CD4-positive, CD25-positive, alpha-beta regulatory T cell (primary cell): ENCODE results near the gene MGST2. TPM values are rescaled to one million over a fixed set of nuclear protein-coding genes. Genes with fewer than 3 reads are reported as not detected.

Source experiments
- ATAC-seq, 2 donors: fragments of 150-1000 bp; cut with Tn5 transposase; one replicate each; pipeline ENCODE4 v1.10.0; 2021; ENCODE audit warnings: low read depth in 2 of 2, moderate number of reproducible peaks in 2 of 2, moderate library complexity in 1 of 2
- DNase-seq, 3 donors: peaks; one replicate each; pipeline versions ENCODE4 v3.0.0 to v3.0.0-alpha.2; 2012 to 2022; ENCODE audit warnings: mixed read lengths in 1 of 3
- H3K27ac ChIP-seq: one replicate; pipeline ENCODE4 v1.7.0; 2013; ENCODE audit warnings: mild to moderate bottlenecking, low read length; ENCODE audit not compliant: insufficient read depth, poor library complexity, severe bottlenecking
- H3K27me3 ChIP-seq: one replicate; pipeline ENCODE4 v1.7.0; 2013; ENCODE audit warnings: low read length; ENCODE audit not compliant: control insufficient read depth, insufficient read depth
- H3K36me3 ChIP-seq: one replicate; pipeline ENCODE4 v1.7.0; 2013; ENCODE audit warnings: mild to moderate bottlenecking, low read length, moderate library complexity; ENCODE audit not compliant: control insufficient read depth, insufficient read depth
- H3K4me1 ChIP-seq: 2 replicates; pipeline ENCODE4 v1.7.0; 2013; ENCODE audit warnings: mild to moderate bottlenecking, low read length; ENCODE audit not compliant: insufficient read depth, control insufficient read depth, poor library complexity, severe bottlenecking
- H3K4me3 ChIP-seq: one replicate; pipeline ENCODE4 v1.7.0; 2013; ENCODE audit warnings: low read depth, mild to moderate bottlenecking, low read length, moderate library complexity
- H3K9me3 ChIP-seq, 2 experiments: 1 replicate in 1 of 2; 2 replicates in 1 of 2; pipeline ENCODE4 v1.7.0; 2013; ENCODE audit warnings: low read length in 2 of 2, mild to moderate bottlenecking in 1 of 2, moderate library complexity in 1 of 2; ENCODE audit not compliant: control insufficient read depth in 2 of 2
- H3K27ac Mint-ChIP-seq, 3 donors: one replicate each; pipeline ENCODE4 v1.8.0; 2020 to 2022; ENCODE audit warnings: mild to moderate bottlenecking in 3 of 3, mixed read lengths in 3 of 3, moderate library complexity in 2 of 3
- H3K27me3 Mint-ChIP-seq: one replicate; pipeline ENCODE4 v1.8.0; 2022; ENCODE audit warnings: mild to moderate bottlenecking, mixed read lengths
- H3K36me3 Mint-ChIP-seq: one replicate; pipeline ENCODE4 v1.8.0; 2020; ENCODE audit warnings: mixed read lengths
- H3K4me1 Mint-ChIP-seq, 4 donors: one replicate each; pipeline ENCODE4 v1.8.0; 2020 to 2022; ENCODE audit warnings: mixed read lengths in 4 of 4, mild to moderate bottlenecking in 1 of 4
- H3K4me3 Mint-ChIP-seq, 4 donors: one replicate each; pipeline ENCODE4 v1.8.0; 2020 to 2022; ENCODE audit warnings: mild to moderate bottlenecking in 4 of 4, mixed read lengths in 4 of 4, moderate library complexity in 3 of 4
- H3K9me3 Mint-ChIP-seq, 7 donors: one replicate each; pipeline ENCODE4 v1.8.0; 2020 to 2022; ENCODE audit warnings: mixed read lengths in 7 of 7, mild to moderate bottlenecking in 3 of 7, moderate library complexity in 2 of 7
- polyA plus RNA-seq, 4 donors: library from polyadenylated mRNA; unstranded; fragments of 300-500 nt; fragmentation: Illumina TruSeq; gene quantifications; one replicate each; pipeline ENCODE4 v1.2.3, GENCODE V29; 2021
- total RNA-seq: library from RNA; stranded (reverse); gene quantifications from one replicate; pipeline ENCODE4 v1.2.3, GENCODE V29; 2022

Gene MGST2
- total and polyA plus RNA-seq, 5 donors from 2014 or later: 12.3 to 64.9 (median 44.6) TPM

DNA sequence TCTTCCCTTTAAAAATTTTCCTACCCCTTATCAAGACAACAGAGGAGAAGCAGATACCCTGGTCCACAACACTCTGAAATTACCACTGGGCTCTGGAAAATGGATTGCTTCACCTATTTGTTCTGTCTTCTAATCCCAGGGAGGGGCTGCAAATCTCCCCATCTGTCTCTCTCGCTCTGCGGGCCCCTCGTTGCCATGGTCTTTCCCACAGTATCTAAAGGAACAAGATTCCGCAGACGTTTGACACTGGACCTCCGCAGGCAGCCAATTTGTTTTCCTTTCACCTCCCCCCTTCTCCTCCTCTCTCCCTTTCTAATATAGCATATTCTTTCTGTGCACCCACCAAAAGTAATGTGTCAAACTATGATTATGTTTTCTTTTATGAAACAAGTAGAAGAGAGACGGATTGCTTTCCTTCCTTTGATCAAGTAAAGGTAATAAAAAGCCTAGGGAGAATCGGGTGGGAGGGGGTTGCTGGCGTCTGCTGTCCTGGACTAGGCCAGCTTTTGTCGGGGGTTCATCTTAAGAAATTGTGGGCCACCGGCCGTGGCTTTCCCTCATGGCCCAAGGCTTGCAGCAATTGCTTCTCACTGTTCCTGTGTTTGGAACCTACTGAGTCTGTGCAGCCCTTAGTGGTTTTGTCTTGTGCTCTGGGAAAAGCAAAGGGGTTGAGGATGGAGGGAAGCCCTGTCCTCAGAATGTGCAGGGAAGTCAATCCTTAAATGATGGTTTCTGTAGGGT lies 81.0 kb downstream of the MGST2 start:
- no peak overlapping the region for H3K27ac ChIP-seq
- no peaks in the 10 kb centered on the region for H3K9me3 Mint-ChIP-seq
- DNase-seq (no peak), ATAC-seq (no peak)
- no peak overlapping the region for H3K27ac Mint-ChIP-seq
- no peak overlapping the region for H3K4me3 ChIP-seq
- no peaks in the 10 kb centered on the region for H3K27me3 ChIP-seq
- no peaks in the 10 kb centered on the region for H3K36me3 Mint-ChIP-seq
- H3K27me3 Mint-ChIP-seq: peaks cover 13% of the 10 kb centered on the region
- H3K4me1 ChIP-seq: no peaks in the 10 kb centered on the region
- H3K4me1 Mint-ChIP-seq: no peaks in the 10 kb centered on the region
- no peak overlapping the region for H3K4me3 Mint-ChIP-seq
- H3K36me3 ChIP-seq: no peaks in the 10 kb centered on the region
- H3K9me3 ChIP-seq: no peaks in the 10 kb centered on the region

DNA sequence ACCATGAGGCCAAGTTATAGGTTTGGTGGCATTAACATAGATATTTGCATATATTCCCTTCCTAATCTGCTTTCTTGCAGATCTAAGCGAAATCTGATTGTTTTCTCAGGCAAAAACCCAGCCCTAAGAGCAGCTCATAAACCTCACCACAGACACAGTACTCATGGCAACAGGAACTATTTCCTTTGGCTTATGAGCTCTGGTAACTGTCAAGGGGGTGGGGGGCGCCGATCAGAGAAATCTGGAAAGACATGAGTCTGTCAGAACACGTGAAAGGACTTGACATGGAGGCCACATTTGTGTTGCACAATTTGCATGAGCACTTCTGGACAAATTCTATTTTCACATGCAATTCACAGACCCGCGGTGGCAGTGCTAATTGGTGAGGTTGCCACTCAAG lies 83.7 kb downstream of the MGST2 start:
- peaks cover 14% of the 10 kb centered on the region for H3K27me3 Mint-ChIP-seq

DNA sequence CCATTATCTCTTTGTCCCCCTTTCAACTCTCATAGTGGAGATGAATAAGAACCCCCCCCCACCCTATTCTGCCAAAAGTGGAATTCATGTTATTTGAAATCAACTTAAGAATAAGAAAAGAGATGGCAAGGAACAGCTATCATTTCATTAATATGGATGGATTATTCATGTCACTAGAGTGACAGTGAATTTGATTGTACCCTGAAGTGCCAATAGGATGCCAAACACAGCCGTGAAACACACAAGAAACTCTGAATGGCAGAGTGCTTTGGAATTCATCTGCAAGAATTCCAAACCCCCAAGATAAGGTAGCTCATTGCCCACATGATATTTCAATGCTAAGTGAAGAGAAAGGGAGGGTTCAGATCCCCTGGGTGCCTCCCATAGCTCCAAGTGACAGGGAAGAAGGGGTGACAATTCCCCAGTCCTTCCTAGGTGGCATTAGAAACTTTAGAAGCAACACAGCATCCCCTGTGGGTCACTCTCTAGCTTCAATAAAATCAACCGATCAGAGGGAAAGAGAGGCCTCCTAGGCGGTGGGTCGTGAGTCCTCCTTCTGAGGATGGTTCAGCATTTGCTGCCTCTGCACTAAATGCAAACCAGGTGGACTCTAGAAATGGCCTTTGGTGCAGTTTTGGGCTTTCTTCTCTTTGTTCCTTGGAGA lies 84.3 kb downstream of the MGST2 start:
- no peaks in the 10 kb centered on the region for H3K36me3 Mint-ChIP-seq
- DNase-seq: no peak
- Histone ChIP-seq H3K9me3 (no peaks in the 10 kb centered on the region), H3K4me3 (no peak overlapping the region), H3K4me1 (no peaks in the 10 kb centered on the region), H3K36me3 (no peaks in the 10 kb centered on the region), H3K27me3 (peaks cover 3% of the 10 kb centered on the region), H3K27ac (no peak overlapping the region)
- H3K27me3 Mint-ChIP-seq: peaks cover 12% of the 10 kb centered on the region
- no peak for ATAC-seq
- no peaks in the 10 kb centered on the region for H3K4me1 Mint-ChIP-seq
- no peaks in the 10 kb centered on the region for H3K9me3 Mint-ChIP-seq
- no peak overlapping the region for H3K27ac Mint-ChIP-seq
- no peak overlapping the region for H3K4me3 Mint-ChIP-seq

More for the DNA sequence above, 83.7 kb downstream of the MGST2 start:
- Mint-ChIP-seq H3K4me3 (no peak overlapping the region), H3K9me3 (no peaks in the 10 kb centered on the region), H3K27ac (no peak overlapping the region), H3K4me1 (no peaks in the 10 kb centered on the region), H3K36me3 (no peaks in the 10 kb centered on the region)
- DNase-seq (no peak), ATAC-seq (no peak)
- H3K9me3 ChIP-seq: no peaks in the 10 kb centered on the region
- H3K27ac ChIP-seq: no peak overlapping the region
- no peak overlapping the region for H3K4me3 ChIP-seq
- H3K36me3 ChIP-seq: no peaks in the 10 kb centered on the region
- peaks cover 3% of the 10 kb centered on the region for H3K27me3 ChIP-seq
- H3K4me1 ChIP-seq: no peaks in the 10 kb centered on the region

DNA sequence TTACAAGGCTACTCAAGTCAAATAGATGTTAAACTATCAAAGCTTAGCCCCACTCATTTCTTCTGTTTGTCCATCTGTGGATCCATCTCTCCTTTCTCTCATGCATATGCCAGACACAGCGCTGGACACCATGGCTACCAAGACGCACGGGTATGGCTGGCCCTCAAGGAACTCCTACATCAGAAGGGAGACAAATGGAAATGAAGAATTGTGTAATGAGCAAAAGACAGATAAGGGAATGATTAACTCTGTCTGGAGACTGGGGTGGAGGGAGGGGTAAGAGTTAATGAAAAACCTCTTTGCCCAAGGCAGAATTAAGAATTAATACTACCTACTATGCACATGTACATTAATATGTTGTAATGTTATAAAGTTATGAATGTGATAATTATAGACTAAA lies 88.1 kb downstream of the MGST2 start:
- H3K4me3 Mint-ChIP-seq: no peak overlapping the region
- H3K4me1 ChIP-seq: no peaks in the 10 kb centered on the region
- H3K4me1 Mint-ChIP-seq: peaks cover 0 to 10% (median 2%) of the 10 kb centered on the region in 4 donors
- H3K9me3 ChIP-seq: no peaks in the 10 kb centered on the region
- no peaks in the 10 kb centered on the region for H3K36me3 Mint-ChIP-seq
- no peak overlapping the region for H3K4me3 ChIP-seq
- peaks cover 10% of the 10 kb centered on the region for H3K27me3 Mint-ChIP-seq
- no peak overlapping the region for H3K27ac Mint-ChIP-seq
- no peaks in the 10 kb centered on the region for H3K36me3 ChIP-seq
- peaks cover 3% of the 10 kb centered on the region for H3K27me3 ChIP-seq
- DNase-seq (no peak), ATAC-seq (no peak)
- H3K27ac ChIP-seq: no peak overlapping the region
- no peaks in the 10 kb centered on the region for H3K9me3 Mint-ChIP-seq

Other genes with a start within 250 kb of the MGST2 start
- gene RAB33B, start 211.7 kb upstream of the MGST2 start, total RNA-seq: 19.1 TPM
- 10 to 100 TPM; 14.8 to 19.2 (median 15.5) TPM for gene RAB33B, start 211.7 kb upstream of the MGST2 start, polyA plus RNA-seq
- 50.8 TPM for gene SETD7, start 109.6 kb upstream of the MGST2 start, total RNA-seq
- gene SETD7, start 109.6 kb upstream of the MGST2 start, polyA plus RNA-seq: 10 to 100 TPM in 2 of 4 donors, 1 to 10 TPM in 2; 8.9 to 13.8 (median 10.1) TPM